ENCODE results near the gene CEND1.

The CEND1 gene

GRCh38 chr11:789943-790342 is at the start of gene CEND1:
CEND1 (minus strand) TSS chr11:790090; CDS start chr11:788576, 1,514 bp downstream.
- H3K4me3 ChIP-seq (ENCODE audit: low read depth, low read length), result peak within 1 kb of the TSS; percentile 49
- no peak for TF ChIP-seq CTCF (IDR thresholded peaks at IDR 0.05; ENCODE audit: borderline replicate concordance, insufficient read depth, low read depth, low read length)

GRCh38 chr11:839280-839623 is 49.4 kb upstream of the CEND1 start:
- H3K4me3 ChIP-seq (ENCODE audit: low read depth, low read length), result no peak overlapping the region
- no peak for TF ChIP-seq CTCF (IDR thresholded peaks at IDR 0.05; ENCODE audit: borderline replicate concordance, insufficient read depth, low read depth, low read length)

DNA sequence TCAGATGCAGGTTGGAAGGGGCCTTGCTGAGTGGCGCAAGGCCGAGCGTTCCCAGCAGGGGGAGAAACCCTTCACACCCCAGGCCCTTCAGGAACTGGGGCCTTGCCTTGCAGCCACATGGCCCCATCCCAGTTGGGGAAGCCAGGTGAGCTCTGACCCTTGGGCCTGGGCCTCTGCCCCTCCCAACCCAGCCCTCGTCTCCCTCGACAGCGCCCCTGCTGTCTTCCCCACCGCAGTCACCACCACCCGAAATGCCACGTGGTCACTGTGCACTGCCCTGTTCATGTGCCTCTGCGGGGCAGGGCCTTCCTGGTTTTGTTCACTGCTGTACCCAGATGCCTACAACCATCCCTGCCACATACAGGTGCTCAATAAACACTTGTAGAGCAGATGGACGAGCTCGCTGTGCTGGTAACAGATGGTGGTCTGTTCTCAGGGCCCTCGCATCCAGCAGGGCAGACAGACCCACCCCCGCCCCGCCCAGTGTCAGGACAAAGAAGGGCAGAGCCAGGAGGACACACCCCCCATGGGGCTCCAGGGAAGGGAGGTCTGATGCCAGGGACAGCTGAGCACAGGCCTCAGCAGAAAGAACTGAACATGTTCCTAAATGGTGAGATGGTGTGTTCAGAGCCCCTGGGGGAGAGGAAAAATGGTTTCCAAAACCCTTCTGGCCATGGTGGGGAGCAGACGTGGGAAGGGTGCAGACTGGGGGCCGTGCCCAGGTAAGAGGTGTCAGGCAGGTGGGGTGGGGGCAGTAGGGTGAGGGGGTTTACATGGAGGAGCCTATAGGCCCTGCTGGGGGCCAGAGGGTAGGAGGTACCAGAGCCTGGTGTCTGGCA is 48.8 kb upstream of the CEND1 start:
- 0 out of 2 replicates have a peak, but pooled peaks have one; percentile 26 for TF ChIP-seq CTCF (IDR thresholded peaks at IDR 0.05; ENCODE audit: borderline replicate concordance, insufficient read depth, low read depth, low read length)

DNA sequence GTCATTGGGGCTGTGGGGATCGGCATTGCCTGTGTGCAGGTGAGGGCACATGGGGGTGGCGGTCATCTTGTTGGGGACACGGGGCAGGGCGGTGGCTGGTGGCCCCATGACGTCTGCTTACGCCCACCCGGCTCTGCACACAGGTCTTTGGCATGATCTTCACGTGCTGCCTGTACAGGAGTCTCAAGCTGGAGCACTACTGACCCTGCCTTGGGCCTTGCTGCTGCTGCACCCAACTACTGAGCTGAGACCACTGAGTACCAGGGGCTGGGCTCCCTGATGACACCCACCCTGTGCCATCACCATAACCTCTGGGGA is 48.1 kb upstream of the CEND1 start:
- no peak for TF ChIP-seq CTCF (IDR thresholded peaks at IDR 0.05; ENCODE audit: borderline replicate concordance, insufficient read depth, low read depth, low read length)

More for the DNA sequence above, 48.8 kb upstream of the CEND1 start:
- H3K4me3 ChIP-seq (ENCODE audit: low read depth, low read length), result no peak overlapping the region

DNA sequence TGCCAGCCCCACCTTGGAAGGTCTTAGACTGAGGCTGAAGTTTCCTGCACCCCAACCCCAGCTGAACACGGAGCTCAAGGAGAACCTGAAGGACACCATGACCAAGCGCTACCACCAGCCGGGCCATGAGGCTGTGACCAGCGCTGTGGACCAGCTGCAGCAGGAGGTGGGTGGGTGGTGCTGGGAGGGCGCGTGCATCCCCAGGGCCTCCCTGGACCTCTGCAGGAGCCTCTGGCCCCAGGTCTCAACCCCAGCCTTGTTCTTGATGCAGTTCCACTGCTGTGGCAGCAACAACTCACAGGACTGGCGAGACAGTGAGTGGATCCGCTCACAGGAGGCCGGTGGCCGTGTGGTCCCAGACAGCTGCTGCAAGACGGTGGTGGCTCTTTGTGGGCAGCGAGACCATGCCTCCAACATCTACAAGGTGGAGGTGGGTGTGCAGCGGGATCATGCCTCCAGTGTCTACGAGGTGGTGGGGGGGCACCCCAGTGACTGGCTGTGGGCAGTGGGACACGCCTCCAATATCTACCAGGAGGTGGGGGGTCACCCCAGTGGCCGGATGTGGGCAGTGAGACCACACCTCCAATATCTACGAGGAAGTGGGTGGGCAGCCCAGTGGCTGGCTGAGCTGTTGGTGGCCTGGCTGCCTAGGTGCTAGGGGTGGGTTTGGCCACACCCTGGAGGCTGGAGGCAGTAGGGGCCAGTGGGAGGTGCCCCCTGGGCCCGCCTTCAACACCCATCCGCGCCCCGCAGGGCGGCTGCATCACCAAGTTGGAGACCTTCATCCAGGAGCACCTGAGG is 47.5 kb upstream of the CEND1 start:
- no peak for TF ChIP-seq CTCF (IDR thresholded peaks at IDR 0.05; ENCODE audit: borderline replicate concordance, insufficient read depth, low read depth, low read length)
- no peak overlapping the region for H3K4me3 ChIP-seq (ENCODE audit: low read depth, low read length)

More for the DNA sequence above, 48.1 kb upstream of the CEND1 start:
- no peak overlapping the region for H3K4me3 ChIP-seq (ENCODE audit: low read depth, low read length)

DNA sequence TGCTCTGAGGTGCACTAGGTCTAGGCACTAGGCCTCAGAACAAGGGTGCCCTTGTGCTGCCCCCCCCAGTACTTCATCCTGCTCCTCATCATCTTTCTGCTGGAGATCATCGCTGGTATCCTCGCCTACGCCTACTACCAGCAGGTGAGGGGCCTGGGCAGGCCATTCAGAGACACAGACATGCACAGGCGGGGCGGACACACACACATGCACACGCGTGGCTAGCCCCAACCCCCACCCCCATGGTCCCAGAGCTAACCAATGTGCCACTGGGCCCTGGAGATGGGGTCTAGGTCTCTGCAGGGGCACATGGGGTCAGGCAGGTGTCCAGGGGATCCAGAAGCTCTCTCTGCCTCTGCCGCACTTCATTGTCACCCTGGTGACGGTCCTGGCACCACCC is 46.8 kb upstream of the CEND1 start:
- no peak for TF ChIP-seq CTCF (IDR thresholded peaks at IDR 0.05; ENCODE audit: borderline replicate concordance, insufficient read depth, low read depth, low read length)
- H3K4me3 ChIP-seq (ENCODE audit: low read depth, low read length), result no peak overlapping the region

All from GM12875 (cell line).